Keratinocyte (primary cell): Measurements from ENCODE around the gene CDHR2. TPM values are rescaled to one million over a fixed set of nuclear protein-coding genes. Genes with fewer than 3 reads are reported as not detected.

ENCODE experiments used
- DNase-seq: peaks from one replicate; pipeline ENCODE4 v3.0.0-alpha.2; 2011; ENCODE audit warnings: low read depth, missing footprints, low spot score
- FAIRE-seq: peaks from 2 replicates; lab custom pipeline; 2011; peaks lifted over from hg19 to GRCh38; lab: Jason Lieb, UNC
- H2AFZ ChIP-seq: 2 replicates; pipeline ENCODE4 v1.6.0; 2012; ENCODE audit warnings: low read length, control low read depth, inconsistent platforms; ENCODE audit not compliant: control insufficient read depth
- H3K27ac ChIP-seq: 2 replicates; pipeline ENCODE4 v1.5.1; 2011; ENCODE audit warnings: low read length; ENCODE audit not compliant: control insufficient read depth, insufficient read depth
- H3K27me3 ChIP-seq: 3 replicates; pipeline ENCODE4 v1.6.0; 2011; ENCODE audit warnings: low read length; ENCODE audit not compliant: control insufficient read depth, insufficient read depth; ENCODE audit errors: extremely low read depth
- H3K36me3 ChIP-seq, 2 experiments: 2 replicates in 1 of 2; 3 replicates in 1 of 2; pipeline ENCODE4 v1.5.1; 2011; ENCODE audit warnings: low read length in 2 of 2, mild to moderate bottlenecking in 1 of 2; ENCODE audit not compliant: control insufficient read depth in 2 of 2, insufficient read depth in 2 of 2; ENCODE audit errors: extremely low read depth in 1 of 2
- H3K4me1 ChIP-seq: 3 replicates; pipeline ENCODE4 v1.5.1; 2011; ENCODE audit warnings: low read length; ENCODE audit not compliant: control insufficient read depth, insufficient read depth; ENCODE audit errors: extremely low read depth
- H3K4me2 ChIP-seq: 3 replicates; pipeline ENCODE4 v1.6.0; 2011; ENCODE audit warnings: low read depth, low read length; ENCODE audit not compliant: control insufficient read depth, insufficient read depth; ENCODE audit errors: extremely low read depth
- H3K4me3 ChIP-seq, 3 experiments: fragments of 200-600 bp in 1 of 3; sonication (generic) in 1 of 3; 2 replicates in 2 of 3; 3 replicates in 1 of 3; pipeline ENCODE4 v1.5.1; 2011 to 2016; ENCODE audit warnings: low read length in 3 of 3, mild to moderate bottlenecking in 3 of 3, control low read depth in 2 of 3, inconsistent platforms in 1 of 3, low read depth in 1 of 3, mixed read lengths in 1 of 3, mixed run types in 1 of 3, moderate library complexity in 1 of 3; ENCODE audit not compliant: control insufficient read depth in 2 of 3, insufficient read depth in 2 of 3; ENCODE audit errors: extremely low read depth in 1 of 3
- H3K79me2 ChIP-seq: 2 replicates; pipeline ENCODE4 v1.6.0; 2012; ENCODE audit warnings: low read length; ENCODE audit not compliant: control insufficient read depth, insufficient read depth
- H3K9ac ChIP-seq: 3 replicates; pipeline ENCODE4 v1.6.0; 2011; ENCODE audit warnings: low read length; ENCODE audit not compliant: control insufficient read depth, insufficient read depth; ENCODE audit errors: extremely low read depth
- H3K9me1 ChIP-seq: 3 replicates; pipeline ENCODE4 v1.6.0; 2011; ENCODE audit warnings: low read length; ENCODE audit not compliant: control insufficient read depth, insufficient read depth; ENCODE audit errors: extremely low read depth
- H3K9me3 ChIP-seq: 2 replicates; pipeline ENCODE4 v1.5.1; 2012; ENCODE audit warnings: low read depth, low read length; ENCODE audit not compliant: control insufficient read depth
- H4K20me1 ChIP-seq: 3 replicates; pipeline ENCODE4 v1.6.0; 2011; ENCODE audit warnings: low read length; ENCODE audit not compliant: control insufficient read depth, insufficient read depth; ENCODE audit errors: extremely low read depth
- EZH2 ChIP-seq: IDR thresholded peaks from one replicate; pipeline ENCODE4 v1.6.1; 2012; ENCODE audit warnings: inconsistent platforms, mild to moderate bottlenecking, low read length, moderate library complexity
- dilution Hi-C: fragments of 300-500 bp; cut with MboI; formaldehyde crosslinking; loops from one replicate; pipeline ENCODE4 v1.7.0; 2020; ENCODE audit warnings: low sequenced_read_pairs; ENCODE audit not compliant: extremely low pct_ligation_motif_present
- polyA plus RNA-seq, 5 experiments: library from polyadenylated mRNA; depleted of rRNA in 3 of 5; stranded (reverse) in 3 of 5; stranded (forward) in 1 of 5; unstranded in 1 of 5; fragments of >200 nt; gene quantifications; 1 replicate in 1 of 5; 2 replicates in 3 of 5; 3 replicates in 1 of 5; pipeline versions ENCODE4 v1.2.1 to v1.2.3, GENCODE V29; 2011 to 2012; ENCODE audit warnings: missing spikeins in 2 of 5, low read depth in 1 of 5, low replicate concordance in 1 of 5
- TF ChIP-seq, protein P1 (sequence below), 3 experiments: IDR thresholded peaks in 1 of 3; conservative IDR thresholded peaks in 1 of 3; optimal IDR thresholded peaks in 1 of 3; 2 replicates in 2 of 3; 3 replicates in 1 of 3; pipeline versions ENCODE3 to v1.5.1; 2011; ENCODE audit warnings: low read length in 3 of 3, mild to moderate bottlenecking in 3 of 3, moderate library complexity in 2 of 3, control low read depth in 1 of 3, inconsistent platforms in 1 of 3; ENCODE audit not compliant: insufficient read depth in 2 of 3; ENCODE audit errors: extremely low read depth in 1 of 3

Gene CDHR2
- polyA plus RNA-seq, 1 donor (not counting 4 experiments of a cell fraction or from before 2014, with no cell fraction given): not detected

DNA sequence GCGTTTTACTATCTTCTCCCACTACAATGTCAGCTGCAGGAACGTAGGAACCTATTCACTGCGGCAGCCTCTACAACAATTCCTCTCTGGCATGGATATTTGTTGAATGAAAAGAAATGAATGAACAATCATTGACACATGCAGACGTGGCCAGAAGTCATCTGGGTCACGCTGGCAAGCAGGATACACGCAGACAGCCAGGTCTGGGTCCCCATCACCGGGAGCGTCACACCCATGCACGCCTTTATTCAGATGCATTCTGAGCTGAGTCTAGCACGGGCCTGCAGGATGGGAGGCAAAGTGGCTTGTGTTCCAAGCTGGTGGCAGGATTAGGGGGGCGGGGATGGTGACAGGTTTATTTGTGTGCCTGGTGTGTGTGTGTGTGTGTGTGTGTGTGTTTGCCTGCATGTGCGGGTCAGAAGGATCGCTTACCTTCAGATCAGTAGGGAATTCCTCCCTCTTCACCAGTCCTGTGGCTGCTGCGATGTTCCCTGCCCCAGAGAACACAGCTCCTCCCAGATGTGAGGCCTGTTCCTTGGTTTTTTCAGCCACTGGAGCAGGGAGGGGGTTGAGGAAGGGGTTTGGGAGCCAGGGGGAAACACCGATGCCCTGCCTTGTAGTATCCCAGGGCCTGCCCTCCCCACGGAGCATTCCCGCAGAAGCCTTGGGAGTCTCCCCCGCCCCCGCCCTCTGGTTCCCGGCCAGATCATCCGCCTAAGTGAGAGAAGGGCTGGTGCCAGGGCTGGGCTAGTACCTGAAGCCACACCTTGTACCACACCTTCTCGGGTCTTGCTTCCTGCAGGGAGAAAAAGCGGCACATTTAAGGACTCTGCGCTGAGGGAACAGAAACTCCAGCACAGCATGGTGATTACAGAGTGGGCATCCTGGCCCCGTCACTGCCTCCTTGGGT, 77.1 kb downstream of the CDHR2 start:
- Histone ChIP-seq H2AFZ (no peak overlapping the region), H3K27ac (no peak overlapping the region), H3K79me2 (no peaks in the 10 kb centered on the region), H3K9me3 (no peaks in the 10 kb centered on the region), H3K9me1 (no peaks in the 10 kb centered on the region), H3K4me1 (peaks cover 45% of the 10 kb centered on the region), H3K36me3 (no peaks in the 10 kb centered on the region), H3K27me3 (peaks cover 20% of the 10 kb centered on the region), H3K4me3 (no peak overlapping the region), H4K20me1 (peaks cover 4% of the 10 kb centered on the region), H3K4me2 (peak overlapping the region; percentile 43), H3K9ac (peak overlapping the region; percentile 11)
- DNase-seq (no peak), FAIRE-seq (peak; percentile 88)
- dilution Hi-C loops: no loop called here
- TF ChIP-seq, protein P1, sequence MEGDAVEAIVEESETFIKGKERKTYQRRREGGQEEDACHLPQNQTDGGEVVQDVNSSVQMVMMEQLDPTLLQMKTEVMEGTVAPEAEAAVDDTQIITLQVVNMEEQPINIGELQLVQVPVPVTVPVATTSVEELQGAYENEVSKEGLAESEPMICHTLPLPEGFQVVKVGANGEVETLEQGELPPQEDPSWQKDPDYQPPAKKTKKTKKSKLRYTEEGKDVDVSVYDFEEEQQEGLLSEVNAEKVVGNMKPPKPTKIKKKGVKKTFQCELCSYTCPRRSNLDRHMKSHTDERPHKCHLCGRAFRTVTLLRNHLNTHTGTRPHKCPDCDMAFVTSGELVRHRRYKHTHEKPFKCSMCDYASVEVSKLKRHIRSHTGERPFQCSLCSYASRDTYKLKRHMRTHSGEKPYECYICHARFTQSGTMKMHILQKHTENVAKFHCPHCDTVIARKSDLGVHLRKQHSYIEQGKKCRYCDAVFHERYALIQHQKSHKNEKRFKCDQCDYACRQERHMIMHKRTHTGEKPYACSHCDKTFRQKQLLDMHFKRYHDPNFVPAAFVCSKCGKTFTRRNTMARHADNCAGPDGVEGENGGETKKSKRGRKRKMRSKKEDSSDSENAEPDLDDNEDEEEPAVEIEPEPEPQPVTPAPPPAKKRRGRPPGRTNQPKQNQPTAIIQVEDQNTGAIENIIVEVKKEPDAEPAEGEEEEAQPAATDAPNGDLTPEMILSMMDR (optimal IDR thresholded peaks at IDR 0.05 in 1 of 3, IDR thresholded peaks at IDR 0.05 in 1 of 3, conservative IDR thresholded peaks at IDR 0.05 in 1 of 3; ENCODE audit: extremely low read depth in 1 of 3, insufficient read depth in 2 of 3, low read length in 3 of 3): no peak
- no peak for TF ChIP-seq EZH2

DNA sequence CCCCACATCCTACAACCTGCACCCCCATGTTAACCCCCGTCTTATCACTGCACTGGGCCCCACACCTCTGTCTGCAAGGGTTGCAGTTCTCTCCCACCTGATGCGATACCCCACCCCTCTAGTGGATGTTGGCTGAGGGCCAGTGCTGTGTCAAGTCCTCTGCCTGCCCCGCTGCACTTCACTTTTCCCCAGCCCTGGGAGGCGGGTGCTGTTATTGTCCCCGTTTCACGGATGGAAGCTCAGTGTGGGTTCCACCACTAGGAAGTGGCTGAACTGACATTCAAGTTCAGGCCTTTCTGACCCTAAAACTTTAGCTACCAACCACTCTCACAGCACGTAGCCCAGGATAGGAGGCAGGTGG, 77.7 kb downstream of the CDHR2 start:
- Histone ChIP-seq H3K36me3 (no peaks in the 10 kb centered on the region), H3K9me3 (no peaks in the 10 kb centered on the region), H3K4me2 (peak overlapping the region; percentile 43), H3K27me3 (peaks cover 21% of the 10 kb centered on the region), H4K20me1 (peaks cover 4% of the 10 kb centered on the region), H3K79me2 (no peaks in the 10 kb centered on the region), H3K9me1 (no peaks in the 10 kb centered on the region), H3K9ac (no peak overlapping the region), H3K4me1 (peaks cover 45% of the 10 kb centered on the region), H3K4me3 (no peak overlapping the region), H2AFZ (no peak overlapping the region), H3K27ac (no peak overlapping the region)
- TF ChIP-seq EZH2: no peak
- TF ChIP-seq, protein P1 (optimal IDR thresholded peaks at IDR 0.05 in 1 of 3, IDR thresholded peaks at IDR 0.05 in 1 of 3, conservative IDR thresholded peaks at IDR 0.05 in 1 of 3; ENCODE audit: extremely low read depth in 1 of 3, insufficient read depth in 2 of 3, low read length in 3 of 3): no peak
- dilution Hi-C loops: no loop called here
- FAIRE-seq (no peak), DNase-seq (no peak)
